Stimulated activated CD8-positive, alpha-beta memory T cell treated with anti-CD3 and anti-CD28 coated beads, Interleukin-7, amount 100 ng/mL, for 48 hours (primary cell): ENCODE results near the gene RRN3.
"Not testable (repeated sequence)": the region's sequence is repeated elsewhere in the genome, so short reads cannot be mapped to it uniquely, and the experiment has no call there.

Source experiments
- DNase-seq, 2 donors: peaks; one replicate each; pipeline ENCODE4 v3.0.0-alpha.2; 2020; ENCODE audit warnings: low read depth in 1 of 2; ENCODE audit errors: extremely low read depth in 1 of 2

Gene RRN3

DNA sequence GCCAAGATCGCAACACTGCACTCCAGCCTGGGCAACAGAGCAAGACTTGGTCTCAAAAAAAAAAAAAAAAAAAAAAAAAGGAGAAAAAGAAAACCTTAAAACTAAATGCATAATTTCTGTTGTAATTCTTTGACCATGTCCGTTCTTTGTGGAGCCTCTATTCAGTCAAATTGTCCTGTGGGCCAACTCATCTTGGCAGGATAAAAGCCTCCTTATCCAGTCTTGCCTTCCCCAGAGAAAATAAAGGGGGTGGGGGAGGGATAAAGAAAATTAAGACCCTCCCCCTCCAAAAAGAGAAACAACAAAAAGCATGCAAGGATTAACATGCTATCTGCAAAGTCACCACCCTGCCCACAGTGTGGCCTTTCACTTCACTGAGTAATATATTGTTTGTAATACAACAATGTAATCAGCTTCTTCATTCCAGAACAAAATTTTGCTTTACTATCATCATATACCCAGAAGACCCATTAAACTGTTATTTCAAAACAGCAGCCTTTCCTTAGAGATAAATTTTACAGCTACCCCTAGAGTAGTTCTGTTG, 5.4 kb upstream of the RRN3 start:
- DNase-seq: not testable (repeated sequence)

- DNase-seq: not testable (repeated sequence)
Observed at GRCh38 chr16:15096583-15096972, 2.5 kb upstream of the RRN3 start.

- DNase-seq: not testable (repeated sequence)
Observed at GRCh38 chr16:15093571-15093954, 509 bp downstream of the RRN3 start.

GRCh38 chr16:15090663-15091269, 3.3 kb downstream of the RRN3 start:
- DNase-seq: not testable (repeated sequence)

DNA sequence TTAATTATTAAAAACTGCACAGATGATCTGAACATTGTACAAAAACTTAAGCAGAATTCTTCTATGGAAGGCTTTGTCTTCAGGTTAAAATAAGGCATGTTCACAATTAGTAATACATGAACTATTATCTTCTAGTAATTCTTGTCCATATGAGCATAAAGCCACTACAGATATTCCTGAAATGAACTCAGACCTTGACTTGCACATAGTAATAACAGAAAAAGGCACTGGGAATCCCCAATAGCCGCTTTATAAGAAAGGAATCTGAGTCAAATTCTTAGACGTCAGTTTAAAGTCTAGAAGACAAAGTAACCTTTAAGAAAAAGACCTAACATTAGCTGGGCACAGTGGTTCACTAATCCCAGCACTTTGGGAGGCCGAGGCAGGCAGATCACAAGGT, 11.3 kb downstream of the RRN3 start:
- not testable (repeated sequence) for DNase-seq

DNA sequence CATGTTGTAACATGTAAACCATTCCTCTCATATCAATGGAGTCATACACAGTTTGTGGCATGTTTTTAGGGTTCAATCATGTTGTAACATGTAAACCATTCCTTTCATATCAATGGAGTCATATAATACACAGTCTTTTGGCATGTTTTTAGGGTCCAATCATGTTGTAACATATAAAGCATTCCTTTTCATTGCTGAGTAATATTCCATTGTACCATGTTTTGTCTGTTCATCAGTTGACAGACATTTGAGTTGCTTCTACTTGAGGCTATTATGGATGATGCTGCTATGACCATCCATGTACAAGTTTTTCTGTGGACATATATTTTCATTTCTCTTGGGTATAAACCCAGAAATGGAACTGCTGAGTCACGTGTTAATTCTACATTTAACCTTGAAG, 13.2 kb downstream of the RRN3 start:
- not testable (repeated sequence) for DNase-seq

DNA sequence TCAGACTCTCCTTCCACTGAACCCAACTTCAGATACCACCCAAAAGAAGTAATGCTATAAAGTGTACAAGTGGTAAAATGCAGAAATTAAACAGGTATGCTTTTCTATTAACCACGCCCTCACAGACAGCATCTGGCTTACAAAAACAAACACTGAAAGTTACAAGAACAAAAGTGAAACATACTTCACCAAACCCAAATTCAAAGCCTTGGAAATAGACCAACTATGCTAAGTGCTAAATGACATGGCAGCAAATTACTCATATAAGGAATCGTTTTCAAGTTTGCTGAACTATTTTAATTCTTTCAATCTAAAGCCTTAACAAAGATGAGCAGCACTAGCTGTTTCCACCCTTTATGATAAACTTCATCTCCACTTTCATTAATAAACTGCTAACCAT, 17.9 kb downstream of the RRN3 start:
- DNase-seq: not testable (repeated sequence)

DNA sequence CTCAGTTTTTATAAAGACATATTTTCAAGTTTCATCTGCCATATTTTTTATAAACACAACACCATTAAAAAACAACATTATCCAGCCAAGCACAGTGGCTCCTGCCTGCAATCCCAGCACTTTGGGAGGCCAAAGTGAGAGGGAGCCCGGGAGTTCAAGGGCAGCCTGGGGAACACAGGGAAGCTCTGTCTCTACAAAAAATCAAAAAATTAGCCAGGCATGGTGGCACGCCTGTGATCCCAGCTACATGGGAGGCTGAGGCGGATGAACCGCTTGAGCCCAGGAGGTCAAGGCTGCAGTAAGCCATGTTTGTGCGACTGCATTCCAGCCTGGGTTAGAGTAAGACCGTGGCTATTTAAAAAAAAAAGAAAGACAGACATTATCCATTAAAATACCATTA, 21.0 kb downstream of the RRN3 start:
- no peak for DNase-seq

DNA sequence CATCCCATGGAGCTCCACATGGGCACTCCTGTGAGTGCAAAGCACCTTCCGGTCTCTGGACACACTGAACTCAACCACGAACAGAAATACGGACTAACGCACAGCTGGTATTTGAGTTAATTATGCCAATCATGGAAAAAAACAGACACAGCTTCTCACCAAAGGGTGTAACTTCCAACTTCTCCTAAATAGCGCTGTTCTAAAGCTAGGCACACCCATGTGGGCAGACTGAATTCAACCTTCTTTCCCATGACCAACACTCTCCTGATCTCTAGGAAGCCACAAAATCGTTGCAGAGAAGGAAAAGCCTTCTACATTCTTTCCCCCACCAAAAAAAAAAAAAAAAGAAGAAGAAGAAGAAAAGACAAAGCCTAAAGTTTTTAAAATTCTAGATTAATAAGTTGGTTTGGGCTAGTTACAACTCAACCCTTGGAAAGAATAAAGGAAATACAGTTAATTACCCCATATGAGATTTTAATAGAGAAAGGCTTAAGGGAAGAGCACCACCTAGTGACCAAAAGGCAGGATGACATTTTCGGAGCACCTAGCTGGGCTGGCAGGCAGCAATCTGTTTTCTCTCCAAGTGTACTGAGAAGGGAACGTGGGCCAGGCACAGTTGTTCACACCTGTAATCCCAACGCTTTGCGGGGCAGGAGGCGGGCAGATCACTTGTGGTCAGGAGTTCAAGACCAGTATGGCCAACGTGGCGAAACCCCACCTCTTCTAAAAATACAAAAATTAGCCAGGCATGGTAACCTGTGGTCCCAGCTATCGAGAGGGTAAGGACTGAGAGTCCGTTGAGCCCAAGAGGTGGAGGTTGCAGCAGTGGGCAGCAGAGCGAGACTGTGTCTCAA, 21.9 kb downstream of the RRN3 start:
- DNase-seq: not testable (repeated sequence)

DNA sequence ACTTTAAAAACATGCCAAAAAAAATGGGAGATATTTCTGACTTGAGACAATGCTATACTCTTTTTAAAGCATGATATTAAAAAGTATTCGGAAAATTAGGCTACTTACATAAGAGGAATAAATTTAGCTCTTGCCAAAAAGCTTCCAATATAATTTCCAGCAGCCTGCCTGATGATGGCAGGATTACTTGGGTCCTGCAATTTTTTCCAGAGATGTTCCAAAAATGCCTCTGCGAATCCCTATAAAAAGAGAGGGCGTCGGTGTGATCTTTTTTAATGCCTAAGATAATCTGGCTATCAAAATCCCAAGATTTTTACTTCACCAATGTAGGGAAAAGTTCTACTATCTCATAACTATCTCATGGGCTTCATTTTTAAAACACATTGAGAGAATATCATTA, 23.1 kb downstream of the RRN3 start:
- not testable (repeated sequence) for DNase-seq

GRCh38 chr16:15066690-15067089, 27.4 kb downstream of the RRN3 start:
- not testable (repeated sequence) for DNase-seq

GRCh38 chr16:15065961-15066360, 28.1 kb downstream of the RRN3 start:
- DNase-seq: not testable (repeated sequence)

GRCh38 chr16:15062085-15062810, 31.8 kb downstream of the RRN3 start:
- not testable (repeated sequence) for DNase-seq

DNA sequence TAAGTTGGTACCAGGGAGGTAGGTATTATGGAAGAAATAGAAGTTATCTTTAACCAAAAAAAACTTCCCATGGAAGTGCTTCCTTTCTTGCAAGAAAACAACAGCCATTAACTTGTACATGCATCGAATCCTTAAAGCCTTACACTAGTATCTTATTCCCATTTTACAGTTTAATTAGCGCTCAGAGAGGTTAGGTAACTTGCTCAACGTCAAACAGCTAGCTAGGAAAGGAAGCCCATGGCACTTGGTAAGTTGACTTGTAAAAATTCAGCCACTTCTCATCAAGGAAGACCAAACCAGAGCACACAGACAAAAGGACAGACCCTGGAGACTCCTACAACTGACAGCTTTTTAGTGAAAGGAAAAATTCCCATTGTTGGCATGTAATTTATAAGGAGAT, 34.7 kb downstream of the RRN3 start:
- DNase-seq: no peak

DNA sequence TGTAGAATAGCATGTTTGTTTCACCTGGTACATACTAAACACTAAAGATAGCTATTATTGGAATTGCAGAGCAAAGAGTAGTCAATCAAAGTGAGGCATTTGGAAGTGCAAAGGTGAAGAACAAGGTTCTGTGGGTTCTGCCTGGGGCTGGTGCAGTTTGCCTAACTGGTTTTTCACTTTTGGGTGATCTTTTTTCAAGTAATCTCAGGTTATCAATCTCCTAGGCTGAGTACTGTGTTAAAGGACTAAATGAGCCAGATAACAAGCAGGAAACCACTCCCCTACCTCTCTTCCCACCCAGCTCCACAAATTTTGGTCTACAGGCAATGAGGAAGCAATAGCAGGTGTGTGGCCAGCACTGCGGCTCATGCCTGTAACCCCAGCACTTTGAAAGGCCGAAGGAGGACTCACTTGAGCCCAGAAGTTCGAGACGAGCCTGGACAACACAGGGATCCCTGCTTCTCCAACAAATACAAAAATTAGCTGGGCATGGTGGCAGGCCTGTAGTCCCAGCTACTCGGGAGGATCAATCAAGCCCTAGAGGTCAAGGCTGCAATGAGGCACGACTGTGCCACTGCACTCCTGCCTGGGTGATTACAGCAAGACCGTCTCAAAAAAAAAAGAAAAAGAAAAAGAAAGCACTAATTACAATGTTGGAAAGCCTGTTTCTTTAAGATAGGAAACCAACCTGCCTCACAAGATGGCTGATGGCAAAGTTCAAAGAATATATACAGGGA, 36.2 kb downstream of the RRN3 start:
- no peak for DNase-seq

DNA sequence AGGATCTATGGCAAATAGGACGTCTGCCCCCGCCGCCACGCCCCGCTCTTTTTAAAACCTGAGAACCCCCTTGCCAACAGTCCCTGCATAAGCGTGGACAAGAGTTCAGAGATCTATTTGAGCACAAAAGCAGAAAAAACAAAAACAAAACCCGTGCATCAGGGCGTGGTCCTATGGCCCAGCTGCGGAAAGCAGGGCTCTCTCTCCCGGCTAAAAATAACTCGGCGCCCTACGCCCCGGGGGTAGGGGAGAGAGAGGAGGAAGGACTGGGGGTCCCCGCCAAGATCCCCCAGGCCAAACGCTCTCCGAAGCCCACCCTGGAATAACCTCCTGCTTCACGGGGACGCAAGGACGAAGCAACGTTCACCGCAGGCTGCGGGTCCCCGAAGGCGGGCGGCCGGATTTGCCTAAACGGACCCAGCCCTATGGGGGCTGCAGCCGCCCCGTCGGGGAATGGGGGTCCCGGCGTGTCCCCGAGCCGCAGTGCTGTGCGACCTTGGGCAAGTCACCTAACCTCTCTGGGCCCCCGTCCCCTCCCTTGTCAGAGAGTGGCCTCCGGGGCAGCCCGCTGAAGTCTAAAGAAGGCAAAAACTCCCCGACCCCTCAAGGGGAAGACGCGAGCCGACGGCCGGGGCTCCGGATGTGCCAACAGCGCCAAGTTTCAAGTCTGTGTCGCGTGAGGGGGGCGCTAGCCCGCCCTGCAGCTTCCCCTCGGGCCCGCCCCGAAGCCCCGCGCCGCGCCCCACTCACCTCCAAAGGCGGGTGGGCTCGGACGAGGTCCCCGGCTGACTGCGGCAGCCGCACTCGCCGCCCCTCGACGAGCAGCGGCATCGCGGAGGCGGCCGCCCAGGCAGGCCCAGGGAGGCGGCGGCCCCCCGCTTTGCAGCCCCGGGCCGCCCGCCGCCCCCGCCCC, 38.7 kb downstream of the RRN3 start:
- DNase-seq: peak in 1 of 2 donors; percentile 44

DNA sequence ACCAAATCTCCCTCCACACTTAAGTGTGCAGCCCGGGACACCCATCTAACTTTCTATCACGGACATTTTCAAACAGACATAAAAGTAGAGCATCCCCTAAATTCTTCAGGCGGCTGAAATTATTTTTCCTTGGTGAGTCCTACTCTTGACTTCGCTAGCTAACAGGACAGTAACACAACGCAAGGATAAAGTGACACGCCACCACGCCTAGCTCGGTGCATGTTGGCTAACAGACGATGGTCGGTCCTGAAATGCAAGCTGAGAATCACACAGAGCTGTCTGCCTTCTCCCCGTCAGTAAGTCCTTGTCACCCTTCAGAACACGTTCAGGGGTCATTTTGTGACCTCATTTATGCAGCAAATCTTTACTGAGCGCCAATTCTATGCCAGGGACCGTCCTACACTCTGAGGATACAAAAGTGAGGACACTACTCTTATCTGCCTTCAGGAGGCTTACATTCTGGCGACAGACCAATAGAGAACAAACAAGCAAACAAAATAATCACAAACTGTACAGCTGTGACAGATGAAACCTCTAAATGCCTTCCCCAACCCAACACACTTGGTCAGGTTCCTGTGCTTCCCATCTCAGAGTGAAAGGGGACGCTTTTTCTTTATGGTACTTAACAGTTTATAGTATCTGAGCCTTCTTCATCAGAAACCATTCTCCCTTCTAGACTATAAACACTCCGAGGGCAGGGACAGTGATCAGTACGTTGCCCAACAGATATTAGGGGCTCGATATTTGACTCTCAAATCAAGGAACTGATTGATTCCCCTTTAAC, 39.5 kb downstream of the RRN3 start:
- no peak for DNase-seq

GRCh38 chr16:15053904-15054303, 40.2 kb downstream of the RRN3 start:
- no peak for DNase-seq
